ENCODE results near the gene EPHA8. TPM values are rescaled to one million over a fixed set of nuclear protein-coding genes. Genes with fewer than 3 reads are reported as not detected.

The EPHA8 gene
- total RNA-seq, 1 donor from 2014 or later: not detected

GRCh38 chr1:22526098-22526497 lies 37.2 kb upstream of the EPHA8 start:
- Histone ChIP-seq H3K27me3 (no peaks in the 10 kb centered on the region), H3K4me3 (no peak overlapping the region), H3K9me3 (no peaks in the 10 kb centered on the region), H3K36me3 (peaks cover 66% of the 10 kb centered on the region), H3K27ac (no peak overlapping the region), H3K4me1 (no peaks in the 10 kb centered on the region)
- intact Hi-C loops (cut with DNase I): no loop called here
- no peak for TF ChIP-seq CTCF (IDR thresholded peaks at IDR 0.05)
- ATAC-seq: no peak
- no peak for DNase-seq

GRCh38 chr1:22526677-22527076 lies 36.6 kb upstream of the EPHA8 start:
- no peak for ATAC-seq
- H3K27me3 ChIP-seq: no peaks in the 10 kb centered on the region
- no peak overlapping the region for H3K4me3 ChIP-seq
- H3K4me1 ChIP-seq: no peaks in the 10 kb centered on the region
- no peak for TF ChIP-seq CTCF (IDR thresholded peaks at IDR 0.05)
- DNase-seq: no peak
- H3K36me3 ChIP-seq: peaks cover 60% of the 10 kb centered on the region
- H3K27ac ChIP-seq: no peak overlapping the region
- no peaks in the 10 kb centered on the region for H3K9me3 ChIP-seq
- intact Hi-C loops (cut with DNase I): no loop called here

- H3K4me3 ChIP-seq: no peak overlapping the region
- no peak for TF ChIP-seq CTCF (IDR thresholded peaks at IDR 0.05)
- no peaks in the 10 kb centered on the region for H3K9me3 ChIP-seq
- H3K27me3 ChIP-seq: no peaks in the 10 kb centered on the region
- no peaks in the 10 kb centered on the region for H3K4me1 ChIP-seq
- H3K36me3 ChIP-seq: peaks cover 56% of the 10 kb centered on the region
- H3K27ac ChIP-seq: no peak overlapping the region
- ATAC-seq (no peak), DNase-seq (no peak)
- intact Hi-C loops (cut with DNase I): no loop called here
These were observed 36.2 kb upstream of the EPHA8 start for GRCh38 chr1:22527122-22527521.

- no peaks in the 10 kb centered on the region for H3K4me1 ChIP-seq
- no peak for ATAC-seq
- no peak overlapping the region for H3K4me3 ChIP-seq
- no peak for TF ChIP-seq CTCF (IDR thresholded peaks at IDR 0.05)
- H3K36me3 ChIP-seq: peaks cover 50% of the 10 kb centered on the region
- no peaks in the 10 kb centered on the region for H3K9me3 ChIP-seq
- intact Hi-C loops (cut with DNase I): no loop called here
- DNase-seq: no peak
- no peaks in the 10 kb centered on the region for H3K27me3 ChIP-seq
- no peak overlapping the region for H3K27ac ChIP-seq
These were observed 35.6 kb upstream of the EPHA8 start for GRCh38 chr1:22527555-22528296.

- H3K4me3 ChIP-seq: no peak overlapping the region
- no peak for ATAC-seq
- TF ChIP-seq CTCF (IDR thresholded peaks at IDR 0.05): no peak
- no peak for DNase-seq
- peaks cover 45% of the 10 kb centered on the region for H3K36me3 ChIP-seq
- H3K9me3 ChIP-seq: no peaks in the 10 kb centered on the region
- no peaks in the 10 kb centered on the region for H3K27me3 ChIP-seq
- H3K27ac ChIP-seq: no peak overlapping the region
- H3K4me1 ChIP-seq: no peaks in the 10 kb centered on the region
- intact Hi-C loops (cut with DNase I): no loop called here
These were observed 34.8 kb upstream of the EPHA8 start for GRCh38 chr1:22528451-22528850.

Data from upper lobe of right lung (tissue), 1 donor.